Measurements from ENCODE around the gene RAPSN. TPM values are rescaled to one million over a fixed set of nuclear protein-coding genes. Genes with fewer than 3 reads are reported as not detected.

Gene RAPSN
- total RNA-seq, 3 donors from 2014 or later = 0.41 to 0.96 (median 0.95) TPM

- peaks cover 6% of the 10 kb centered on the region for H3K4me1 ChIP-seq (ENCODE audit: low read depth)
- no peaks in the 10 kb centered on the region for H3K9me3 ChIP-seq
- intact Hi-C loops (cut with DNase I, micrococcal nuclease) = no loop called here
- TF ChIP-seq CTCF (IDR thresholded peaks at IDR 0.05) = no peak
- no peak for DNase-seq
- ATAC-seq = no peak
- H3K4me3 ChIP-seq = no peak overlapping the region
- peaks cover 23% of the 10 kb centered on the region for H3K36me3 ChIP-seq (ENCODE audit: low read depth)
Observed at GRCh38 chr11:47483457-47483856, 34.5 kb upstream of the RAPSN start.

GRCh38 chr11:47480762-47481161 lies 31.8 kb upstream of the RAPSN start:
- Histone ChIP-seq H3K9me3 (no peaks in the 10 kb centered on the region), H3K4me1 (ENCODE audit: low read depth) (no peaks in the 10 kb centered on the region), H3K36me3 (ENCODE audit: low read depth) (peaks cover 37% of the 10 kb centered on the region), H3K4me3 (no peak overlapping the region)
- DNase-seq (no peak), ATAC-seq (no peak)
- intact Hi-C loops (cut with DNase I, micrococcal nuclease) = no loop called here
- no peak for TF ChIP-seq CTCF (IDR thresholded peaks at IDR 0.05)

GRCh38 chr11:47478651-47479329 lies 29.9 kb upstream of the RAPSN start:
- TF ChIP-seq CTCF (IDR thresholded peaks at IDR 0.05) = no peak
- H3K4me3 ChIP-seq = no peak overlapping the region
- no peak for DNase-seq
- no peaks in the 10 kb centered on the region for H3K9me3 ChIP-seq
- ATAC-seq = no peak
- H3K36me3 ChIP-seq (ENCODE audit: low read depth) = peaks cover 37% of the 10 kb centered on the region
- intact Hi-C loops (cut with DNase I, micrococcal nuclease) = no loop called here
- H3K4me1 ChIP-seq (ENCODE audit: low read depth) = no peaks in the 10 kb centered on the region

GRCh38 chr11:47477753-47478152 lies 28.8 kb upstream of the RAPSN start:
- intact Hi-C loops (cut with DNase I, micrococcal nuclease) = no loop called here
- Histone ChIP-seq H3K4me3 (no peak overlapping the region), H3K4me1 (ENCODE audit: low read depth) (no peaks in the 10 kb centered on the region), H3K36me3 (ENCODE audit: low read depth) (peaks cover 28% of the 10 kb centered on the region), H3K9me3 (no peaks in the 10 kb centered on the region)
- TF ChIP-seq CTCF (IDR thresholded peaks at IDR 0.05) = no peak
- ATAC-seq (no peak), DNase-seq (no peak)

GRCh38 chr11:47477323-47477722 lies 28.4 kb upstream of the RAPSN start:
- Histone ChIP-seq H3K9me3 (no peaks in the 10 kb centered on the region), H3K36me3 (ENCODE audit: low read depth) (peaks cover 24% of the 10 kb centered on the region), H3K4me1 (ENCODE audit: low read depth) (no peaks in the 10 kb centered on the region), H3K4me3 (no peak overlapping the region)
- ATAC-seq (no peak), DNase-seq (no peak)
- no peak for TF ChIP-seq CTCF (IDR thresholded peaks at IDR 0.05)
- intact Hi-C loops (cut with DNase I, micrococcal nuclease) = no loop called here

- peaks cover 15% of the 10 kb centered on the region for H3K4me1 ChIP-seq (ENCODE audit: low read depth)
Observed at GRCh38 chr11:47470671-47471070, 21.7 kb upstream of the RAPSN start.

More at GRCh38 chr11:47470671-47471070, 21.7 kb upstream of the RAPSN start:
- ATAC-seq = no peak
- intact Hi-C loops (cut with DNase I, micrococcal nuclease) = no loop called here
- no peak for DNase-seq
- H3K36me3 ChIP-seq (ENCODE audit: low read depth) = peaks cover 4% of the 10 kb centered on the region
- TF ChIP-seq CTCF (IDR thresholded peaks at IDR 0.05) = no peak
- no peak overlapping the region for H3K4me3 ChIP-seq
- H3K9me3 ChIP-seq = no peaks in the 10 kb centered on the region

Data from mucosa of descending colon (tissue), 3 donors.